Endothelial cell of umbilical vein (primary cell): Measurements from ENCODE around the gene NT5C1A. TPM values are rescaled to one million over a fixed set of nuclear protein-coding genes. Genes with fewer than 3 reads are reported as not detected.

ENCODE experiments used
- BruUV-seq: library from RNA; stranded (reverse); fragments of 400-500 nt; replicated peaks from 2 replicates; lab custom pipeline; 2021; lab: Mats Ljungman, UMichigan
- CTCF ChIA-PET: fragments of 300-600, 350-600 bp; sonication (Branson Sonifier 250); formaldehyde crosslinking; loops from one replicate; lab custom pipeline; 2021; ENCODE audit warnings: antibody characterized with exemption, inconsistent platforms; lab: Charles Lee
- POLR2A ChIA-PET: fragments of 300-600, 350-600 bp; sonication (Branson Sonifier 250); formaldehyde crosslinking; loops from one replicate; lab custom pipeline; 2021; ENCODE audit warnings: antibody characterized with exemption, inconsistent platforms; lab: Charles Lee
- DNase-seq: peaks from one replicate; pipeline ENCODE4 v3.0.0-alpha.2; 2011; ENCODE audit warnings: low read depth, low spot score
- FAIRE-seq: peaks from 2 replicates; lab custom pipeline; 2011; peaks lifted over from hg19 to GRCh38; lab: Jason Lieb, UNC
- H2AFZ ChIP-seq: 2 replicates; pipeline ENCODE4 v1.6.0; 2012; ENCODE audit warnings: low read depth, low read length, control low read depth, inconsistent platforms
- H3K27ac ChIP-seq: 2 replicates; pipeline ENCODE4 v1.5.1; 2011; ENCODE audit warnings: low read depth, mild to moderate bottlenecking, control low read depth, low read length, moderate library complexity; ENCODE audit not compliant: insufficient read depth
- H3K27me3 ChIP-seq, 2 experiments: 2 replicates each; pipeline versions ENCODE4 v1.6.0 to v1.6.1; 2011; ENCODE audit warnings: low read length in 2 of 2, mixed read lengths in 1 of 2; ENCODE audit not compliant: control insufficient read depth in 2 of 2, insufficient read depth in 2 of 2
- H3K36me3 ChIP-seq, 2 experiments: 2 replicates in 1 of 2; 3 replicates in 1 of 2; pipeline ENCODE4 v1.5.1; 2011; ENCODE audit warnings: low read length in 2 of 2, mild to moderate bottlenecking in 1 of 2, moderate library complexity in 1 of 2; ENCODE audit not compliant: control insufficient read depth in 2 of 2, insufficient read depth in 2 of 2; ENCODE audit errors: extremely low read depth in 1 of 2
- H3K4me1 ChIP-seq: 3 replicates; pipeline ENCODE4 v1.5.1; 2011; ENCODE audit warnings: mild to moderate bottlenecking, low read length; ENCODE audit not compliant: control insufficient read depth, insufficient read depth; ENCODE audit errors: extremely low read depth
- H3K4me2 ChIP-seq: 2 replicates; pipeline ENCODE4 v1.6.1; 2011; ENCODE audit warnings: low read length, control low read depth, mixed read lengths; ENCODE audit not compliant: insufficient read depth
- H3K4me3 ChIP-seq, 3 experiments: fragments of 200-600 bp in 1 of 3; sonication (generic), shearing (Covaris generic) in 1 of 3; replicated peaks in 1 of 3; 2 replicates each; pipeline ENCODE4 v1.5.1; 2011 to 2016; ENCODE audit warnings: control low read depth in 3 of 3, low read length in 3 of 3, mild to moderate bottlenecking in 2 of 3, inconsistent platforms in 1 of 3, low read depth in 1 of 3, moderate library complexity in 1 of 3; ENCODE audit not compliant: insufficient read depth in 1 of 3
- H3K79me2 ChIP-seq: 2 replicates; pipeline ENCODE4 v1.6.0; 2012; ENCODE audit warnings: low read length, inconsistent platforms; ENCODE audit not compliant: control insufficient read depth, insufficient read depth
- H3K9ac ChIP-seq: replicated peaks from 2 replicates; pipeline ENCODE3; 2011; ENCODE audit warnings: low read length, control low read depth; ENCODE audit not compliant: insufficient read depth; ENCODE audit errors: extremely low read depth
- H3K9me1 ChIP-seq: replicated peaks from 3 replicates; pipeline ENCODE4 v1.6.0; 2011; ENCODE audit warnings: mild to moderate bottlenecking, low read length; ENCODE audit not compliant: control insufficient read depth, insufficient read depth; ENCODE audit errors: extremely low read depth
- H3K9me3 ChIP-seq: replicated peaks from 2 replicates; pipeline ENCODE4 v1.5.1; 2012; ENCODE audit warnings: low read length, inconsistent platforms; ENCODE audit not compliant: control insufficient read depth, insufficient read depth
- H4K20me1 ChIP-seq: replicated peaks from 2 replicates; pipeline ENCODE3; 2011; ENCODE audit warnings: mild to moderate bottlenecking, low read length; ENCODE audit not compliant: control insufficient read depth, insufficient read depth; ENCODE audit errors: extremely low read depth
- EZH2 ChIP-seq: IDR thresholded peaks from 2 replicates; pipeline ENCODE4 v1.6.1; 2012; ENCODE audit warnings: borderline replicate concordance, low read depth, mild to moderate bottlenecking, moderate library complexity, low read length, inconsistent platforms; ENCODE audit not compliant: severe bottlenecking
- FOS ChIP-seq: IDR thresholded peaks from 2 replicates; pipeline ENCODE4 v1.6.1; 2011; ENCODE audit warnings: mild to moderate bottlenecking, low read length, moderate library complexity, borderline replicate concordance; ENCODE audit not compliant: insufficient read depth
- GATA2 ChIP-seq: IDR thresholded peaks from 2 replicates; pipeline ENCODE4 v1.7.0; 2011; ENCODE audit warnings: low read depth, mild to moderate bottlenecking, moderate library complexity, mixed read lengths, low read length; ENCODE audit not compliant: insufficient read length, insufficient read depth
- JUN ChIP-seq: IDR thresholded peaks from 2 replicates; pipeline ENCODE4 v1.6.1; 2011; ENCODE audit warnings: borderline replicate concordance, low read depth; ENCODE audit not compliant: insufficient read length, insufficient read depth
- MYC ChIP-seq: IDR thresholded peaks from one replicate; pipeline ENCODE4 v1.6.1; 2011; ENCODE audit warnings: mild to moderate bottlenecking, low read depth, low read length
- POLR2A ChIP-seq: IDR thresholded peaks from 2 replicates; pipeline ENCODE4 v1.6.1; 2012; ENCODE audit warnings: low read depth, mild to moderate bottlenecking, control low read depth, low read length
- POLR2AphosphoS5 ChIP-seq: IDR thresholded peaks from 2 replicates; pipeline ENCODE4 v1.6.1; 2012; ENCODE audit warnings: low read depth, mild to moderate bottlenecking, control low read depth, low read length, moderate library complexity; ENCODE audit not compliant: insufficient read depth
- dilution Hi-C: fragments of 300-500 bp; cut with MboI; formaldehyde crosslinking; loops from one replicate; pipeline ENCODE4 v1.15.0; 2019; ENCODE audit warnings: low sequenced_read_pairs; ENCODE audit not compliant: extremely low pct_ligation_motif_present
- intact Hi-C: fragments of 100-400 bp; cut with micrococcal nuclease; formaldehyde crosslinking; loops from one replicate; pipeline ENCODE4 v1.10.0; 2022
- polyA plus RNA-seq, 4 experiments: library from polyadenylated mRNA; depleted of rRNA in 3 of 4; stranded (reverse) in 3 of 4; unstranded in 1 of 4; fragments of >200 nt; gene quantifications; 2 replicates each; pipeline versions ENCODE4 v1.2.1 to v1.2.3, GENCODE V29; 2011 to 2012; ENCODE audit warnings: missing spikeins in 1 of 4
- total RNA-seq: library from RNA; stranded (reverse); gene quantifications from 2 replicates; pipeline ENCODE4 v1.2.3, GENCODE V29; 2021
- TF ChIP-seq, protein P1 (sequence below), 2 donors: IDR thresholded peaks; 1 replicate in 1 of 2; 2 replicates in 1 of 2; pipeline ENCODE4 v1.5.1; 2011; ENCODE audit warnings: low read length in 2 of 2, mild to moderate bottlenecking in 2 of 2, moderate library complexity in 2 of 2, control low read depth in 1 of 2, inconsistent platforms in 1 of 2, low read depth in 1 of 2; ENCODE audit not compliant: insufficient read depth in 1 of 2; ENCODE audit errors: extremely low read depth in 1 of 2
- TF ChIP-seq, protein P2 (sequence below): IDR thresholded peaks from 2 replicates; pipeline ENCODE4 v1.6.1; 2011; ENCODE audit not compliant: insufficient read depth, insufficient read length

Gene NT5C1A
- total and polyA plus RNA-seq, 2 donors (not counting 3 experiments of a cell fraction or from before 2014, with no cell fraction given): not detected

DNA sequence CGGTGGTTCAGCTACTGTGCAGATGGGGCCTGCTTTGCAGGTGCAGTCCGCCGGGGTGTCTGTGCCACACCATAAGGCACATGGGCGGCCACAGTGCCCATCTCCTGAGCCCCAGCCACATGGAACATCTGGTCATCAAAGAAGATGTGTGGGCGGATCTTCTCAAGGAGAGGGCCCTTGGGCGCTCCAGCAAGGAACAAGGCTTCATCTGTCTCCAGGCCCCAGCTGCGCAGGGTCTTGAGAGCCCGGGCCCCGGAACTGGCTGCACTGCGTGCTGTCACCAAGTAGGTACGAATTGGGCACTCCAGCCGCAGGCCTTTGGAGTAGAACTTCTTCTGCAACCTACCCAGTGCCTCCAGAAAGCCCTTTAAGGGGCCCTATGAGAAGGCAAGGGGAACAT lies 12.8 kb downstream of the NT5C1A start:
- Histone ChIP-seq H3K36me3 (no peaks in the 10 kb centered on the region), H3K4me1 (no peaks in the 10 kb centered on the region), H3K27me3 (peaks cover 5 to 11% of the 10 kb centered on the region in 2 experiments), H3K9me3 (no peaks in the 10 kb centered on the region), H3K4me2 (no peak overlapping the region), H2AFZ (no peak overlapping the region), H3K79me2 (no peaks in the 10 kb centered on the region), H3K9me1 (no peaks in the 10 kb centered on the region), H3K4me3 (no peak overlapping the region), H3K9ac (no peak overlapping the region), H3K27ac (no peak overlapping the region), H4K20me1 (no peaks in the 10 kb centered on the region)
- TF ChIP-seq EZH2 (no peak), JUN (no peak), POLR2AphosphoS5 (no peak), POLR2A (no peak), MYC (no peak), FOS (no peak), GATA2 (no peak)
- TF ChIP-seq, protein P1, sequence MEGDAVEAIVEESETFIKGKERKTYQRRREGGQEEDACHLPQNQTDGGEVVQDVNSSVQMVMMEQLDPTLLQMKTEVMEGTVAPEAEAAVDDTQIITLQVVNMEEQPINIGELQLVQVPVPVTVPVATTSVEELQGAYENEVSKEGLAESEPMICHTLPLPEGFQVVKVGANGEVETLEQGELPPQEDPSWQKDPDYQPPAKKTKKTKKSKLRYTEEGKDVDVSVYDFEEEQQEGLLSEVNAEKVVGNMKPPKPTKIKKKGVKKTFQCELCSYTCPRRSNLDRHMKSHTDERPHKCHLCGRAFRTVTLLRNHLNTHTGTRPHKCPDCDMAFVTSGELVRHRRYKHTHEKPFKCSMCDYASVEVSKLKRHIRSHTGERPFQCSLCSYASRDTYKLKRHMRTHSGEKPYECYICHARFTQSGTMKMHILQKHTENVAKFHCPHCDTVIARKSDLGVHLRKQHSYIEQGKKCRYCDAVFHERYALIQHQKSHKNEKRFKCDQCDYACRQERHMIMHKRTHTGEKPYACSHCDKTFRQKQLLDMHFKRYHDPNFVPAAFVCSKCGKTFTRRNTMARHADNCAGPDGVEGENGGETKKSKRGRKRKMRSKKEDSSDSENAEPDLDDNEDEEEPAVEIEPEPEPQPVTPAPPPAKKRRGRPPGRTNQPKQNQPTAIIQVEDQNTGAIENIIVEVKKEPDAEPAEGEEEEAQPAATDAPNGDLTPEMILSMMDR (IDR thresholded peaks at IDR 0.05; ENCODE audit: extremely low read depth in 1 of 2, insufficient read depth in 1 of 2, low read depth in 1 of 2, low read length in 2 of 2): no peak
- TF ChIP-seq, protein P2, sequence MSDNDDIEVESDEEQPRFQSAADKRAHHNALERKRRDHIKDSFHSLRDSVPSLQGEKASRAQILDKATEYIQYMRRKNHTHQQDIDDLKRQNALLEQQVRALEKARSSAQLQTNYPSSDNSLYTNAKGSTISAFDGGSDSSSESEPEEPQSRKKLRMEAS: no peak
- POLR2A ChIA-PET: interaction anchor here (0.8 kb wide), 1 partner anchor 12 kb away, joined by 4 read pairs; no protein-coding TSS in a partner anchor
- intact Hi-C loops: no loop called here
- dilution Hi-C loops: no loop called here
- no peak for DNase-seq
- no peak for FAIRE-seq
- CTCF ChIA-PET: interaction anchor here (0.6 to 9.7 kb wide), 16 partner anchors 12 to 560 kb away, joined by 3 to 440 read pairs (median 10); partner anchors contain the start of genes HPCAL4 and NT5C1A
- BruUV-seq: no TSS peak
